ENCODE measurements around the gene DLL1. TPM values are rescaled to one million over a fixed set of nuclear protein-coding genes. Genes with fewer than 3 reads are reported as not detected.

Gene DLL1
- total and polyA plus RNA-seq, 4 experiments from 2014 or later, result 0.07 to 3.4 (median 1.7) TPM; not detected in 1

- H3K27me3 ChIP-seq (ENCODE audit: insufficient read depth, low read length), result no peaks in the 10 kb centered on the region
- ChIA-PET POLR2A (ENCODE audit: partially characterized antibody) (no interaction called here), CTCF (ENCODE audit: partially characterized antibody) (no interaction called here)
- DNase-seq, result no peak
- H3K36me3 ChIP-seq (ENCODE audit: insufficient read depth, low read length), result no peaks in the 10 kb centered on the region
- intact Hi-C loops (cut with micrococcal nuclease), result no loop called here
- Mint-ChIP-seq H3K27me3 (peaks cover 5 to 11% of the 10 kb centered on the region in 2 donors), H3K4me3 (no peak overlapping the region), H3K4me1 (no peaks in the 10 kb centered on the region), H3K36me3 (no peaks in the 10 kb centered on the region), H3K27ac (no peak overlapping the region), H3K9me3 (peaks cover 0 to under 1% (median 0%) of the 10 kb centered on the region in 8 donors)
- H3K9me3 ChIP-seq (ENCODE audit: control insufficient read depth in 1 of 2, low read length in 2 of 2), result no peaks in the 10 kb centered on the region
- H3K4me1 ChIP-seq (ENCODE audit: insufficient read depth, low read length), result no peaks in the 10 kb centered on the region
- H3K4me3 ChIP-seq (ENCODE audit: low read length in 2 of 2), result no peak overlapping the region
- H3K27ac ChIP-seq (ENCODE audit: low read depth, low read length), result no peak overlapping the region
These were observed 35.3 kb downstream of the DLL1 start for GRCh38 chr6:170255426-170256125.

GRCh38 chr6:170254315-170255213 lies 36.3 kb downstream of the DLL1 start:
- Histone ChIP-seq H3K27me3 (ENCODE audit: insufficient read depth, low read length) (no peaks in the 10 kb centered on the region), H3K4me3 (ENCODE audit: low read length in 2 of 2) (no peak overlapping the region), H3K27ac (ENCODE audit: low read depth, low read length) (no peak overlapping the region), H3K9me3 (ENCODE audit: control insufficient read depth in 1 of 2, low read length in 2 of 2) (no peaks in the 10 kb centered on the region), H3K4me1 (ENCODE audit: insufficient read depth, low read length) (no peaks in the 10 kb centered on the region), H3K36me3 (ENCODE audit: insufficient read depth, low read length) (no peaks in the 10 kb centered on the region)
- H3K4me3 Mint-ChIP-seq, result no peak overlapping the region
- no peak for DNase-seq
- no peaks in the 10 kb centered on the region for H3K9me3 Mint-ChIP-seq
- peaks cover 5 to 9% of the 10 kb centered on the region in 2 donors for H3K27me3 Mint-ChIP-seq
- POLR2A ChIA-PET (ENCODE audit: partially characterized antibody), result no interaction called here
- intact Hi-C loops (cut with micrococcal nuclease), result no loop called here
- CTCF ChIA-PET (ENCODE audit: partially characterized antibody), result no interaction called here
- no peaks in the 10 kb centered on the region for H3K4me1 Mint-ChIP-seq
- H3K27ac Mint-ChIP-seq, result no peak overlapping the region
- no peaks in the 10 kb centered on the region for H3K36me3 Mint-ChIP-seq

- no peak for DNase-seq
- no peaks in the 10 kb centered on the region for H3K9me3 ChIP-seq (ENCODE audit: control insufficient read depth in 1 of 2, low read length in 2 of 2)
- H3K4me1 ChIP-seq (ENCODE audit: insufficient read depth, low read length), result no peaks in the 10 kb centered on the region
- Mint-ChIP-seq H3K4me1 (no peaks in the 10 kb centered on the region), H3K4me3 (no peak overlapping the region), H3K27me3 (peaks cover 5 to 9% of the 10 kb centered on the region in 2 donors), H3K36me3 (no peaks in the 10 kb centered on the region), H3K27ac (no peak overlapping the region), H3K9me3 (no peaks in the 10 kb centered on the region)
- no peak overlapping the region for H3K27ac ChIP-seq (ENCODE audit: low read depth, low read length)
- CTCF ChIA-PET (ENCODE audit: partially characterized antibody), result no interaction called here
- no peaks in the 10 kb centered on the region for H3K36me3 ChIP-seq (ENCODE audit: insufficient read depth, low read length)
- no peaks in the 10 kb centered on the region for H3K27me3 ChIP-seq (ENCODE audit: insufficient read depth, low read length)
- intact Hi-C loops (cut with micrococcal nuclease), result no loop called here
- no peak overlapping the region for H3K4me3 ChIP-seq (ENCODE audit: low read length in 2 of 2)
- POLR2A ChIA-PET (ENCODE audit: partially characterized antibody), result no interaction called here
These were observed 37.0 kb downstream of the DLL1 start for GRCh38 chr6:170253910-170254269.

GRCh38 chr6:170253226-170253909 lies 37.5 kb downstream of the DLL1 start:
- no peak overlapping the region for H3K4me3 ChIP-seq (ENCODE audit: low read length in 2 of 2)

GRCh38 chr6:170251776-170252571 lies 38.9 kb downstream of the DLL1 start:
- no peaks in the 10 kb centered on the region for H3K36me3 ChIP-seq (ENCODE audit: insufficient read depth, low read length)
- H3K27me3 Mint-ChIP-seq, result peaks cover 4 to 13% of the 10 kb centered on the region in 2 donors
- no peaks in the 10 kb centered on the region for H3K36me3 Mint-ChIP-seq
- H3K4me3 Mint-ChIP-seq, result no peak overlapping the region
- no peaks in the 10 kb centered on the region for H3K9me3 Mint-ChIP-seq
- no peak overlapping the region for H3K4me3 ChIP-seq (ENCODE audit: low read length in 2 of 2)
- POLR2A ChIA-PET (ENCODE audit: partially characterized antibody), result no interaction called here
- CTCF ChIA-PET (ENCODE audit: partially characterized antibody), result no interaction called here
- no peak overlapping the region for H3K27ac Mint-ChIP-seq
- no peaks in the 10 kb centered on the region for H3K27me3 ChIP-seq (ENCODE audit: insufficient read depth, low read length)
- H3K4me1 ChIP-seq (ENCODE audit: insufficient read depth, low read length), result no peaks in the 10 kb centered on the region
- intact Hi-C loops (cut with micrococcal nuclease), result no loop called here
- no peaks in the 10 kb centered on the region for H3K4me1 Mint-ChIP-seq
- DNase-seq, result no peak
- no peak overlapping the region for H3K27ac ChIP-seq (ENCODE audit: low read depth, low read length)
- no peaks in the 10 kb centered on the region for H3K9me3 ChIP-seq (ENCODE audit: control insufficient read depth in 1 of 2, low read length in 2 of 2)

More at GRCh38 chr6:170253226-170253909, 37.5 kb downstream of the DLL1 start:
- no peak overlapping the region for H3K27ac Mint-ChIP-seq
- H3K9me3 ChIP-seq (ENCODE audit: control insufficient read depth in 1 of 2, low read length in 2 of 2), result no peaks in the 10 kb centered on the region
- no peaks in the 10 kb centered on the region for H3K27me3 ChIP-seq (ENCODE audit: insufficient read depth, low read length)
- H3K9me3 Mint-ChIP-seq, result no peaks in the 10 kb centered on the region
- H3K36me3 ChIP-seq (ENCODE audit: insufficient read depth, low read length), result no peaks in the 10 kb centered on the region
- H3K36me3 Mint-ChIP-seq, result no peaks in the 10 kb centered on the region
- POLR2A ChIA-PET (ENCODE audit: partially characterized antibody), result no interaction called here
- H3K4me3 Mint-ChIP-seq, result no peak overlapping the region
- H3K27ac ChIP-seq (ENCODE audit: low read depth, low read length), result no peak overlapping the region
- intact Hi-C loops (cut with micrococcal nuclease), result no loop called here
- H3K27me3 Mint-ChIP-seq, result peaks cover 5 to 11% of the 10 kb centered on the region in 2 donors
- no peaks in the 10 kb centered on the region for H3K4me1 ChIP-seq (ENCODE audit: insufficient read depth, low read length)
- CTCF ChIA-PET (ENCODE audit: partially characterized antibody), result no interaction called here
- DNase-seq, result no peak
- no peaks in the 10 kb centered on the region for H3K4me1 Mint-ChIP-seq

- Mint-ChIP-seq H3K36me3 (no peaks in the 10 kb centered on the region), H3K27me3 (peaks cover 4 to 13% of the 10 kb centered on the region in 2 donors), H3K4me3 (no peak overlapping the region), H3K27ac (no peak overlapping the region), H3K9me3 (no peaks in the 10 kb centered on the region), H3K4me1 (no peaks in the 10 kb centered on the region)
- H3K4me1 ChIP-seq (ENCODE audit: insufficient read depth, low read length), result no peaks in the 10 kb centered on the region
- no peaks in the 10 kb centered on the region for H3K36me3 ChIP-seq (ENCODE audit: insufficient read depth, low read length)
- no peak overlapping the region for H3K27ac ChIP-seq (ENCODE audit: low read depth, low read length)
- no peak for DNase-seq
- no peaks in the 10 kb centered on the region for H3K27me3 ChIP-seq (ENCODE audit: insufficient read depth, low read length)
- ChIA-PET POLR2A (ENCODE audit: partially characterized antibody) (interaction anchor here (0.6 kb wide), 1 partner anchor 19 kb away, joined by 4 read pairs; no protein-coding TSS in a partner anchor), CTCF (ENCODE audit: partially characterized antibody) (no interaction called here)
- H3K9me3 ChIP-seq (ENCODE audit: control insufficient read depth in 1 of 2, low read length in 2 of 2), result no peaks in the 10 kb centered on the region
- H3K4me3 ChIP-seq (ENCODE audit: low read length in 2 of 2), result no peak overlapping the region
- intact Hi-C loops (cut with micrococcal nuclease), result no loop called here
These were observed 39.7 kb downstream of the DLL1 start for GRCh38 chr6:170250981-170251775.

All from CD4-positive, alpha-beta memory T cell (primary cell).